Measurements from ENCODE around the gene PTPRJ.
"Not testable (repeated sequence)": the region's sequence is repeated elsewhere in the genome, so short reads cannot be mapped to it uniquely, and the experiment has no call there.

PTPRJ gene

DNA sequence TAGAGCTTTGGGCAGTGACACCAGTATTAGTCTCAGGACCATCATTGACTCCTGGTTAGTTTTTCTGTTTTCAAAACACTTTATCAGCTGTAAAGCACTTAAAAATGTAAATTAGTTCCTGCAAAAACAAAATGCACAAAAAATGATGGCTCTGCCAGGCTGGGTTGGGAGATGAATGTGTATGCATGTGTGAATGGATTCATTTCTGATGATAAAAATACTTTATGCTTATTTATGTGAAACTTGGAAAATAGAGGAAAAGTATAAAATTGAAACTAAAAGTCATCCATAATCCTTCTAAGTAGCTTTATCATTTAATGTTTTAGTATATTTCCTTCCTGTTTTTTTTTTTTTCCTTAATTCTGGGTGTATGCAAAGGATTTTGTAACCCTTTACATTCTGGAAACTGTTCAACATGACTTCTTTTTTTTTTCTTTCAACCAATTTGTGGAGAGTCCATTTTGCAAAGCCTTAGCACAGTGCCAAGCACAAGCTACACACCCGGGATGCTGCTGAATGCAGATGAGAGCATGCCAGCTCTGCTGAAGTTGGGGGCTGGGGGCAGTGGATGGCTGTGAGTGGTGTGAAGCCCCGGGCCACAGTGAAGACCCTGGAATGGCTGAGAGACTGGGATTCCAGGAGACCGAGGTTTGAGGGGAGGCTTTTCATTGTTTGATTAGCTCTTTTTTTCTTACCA, 37.6 kb downstream of the PTPRJ start:
- no peak for DNase-seq (ENCODE audit: low read depth)
- TF ChIP-seq, protein P1, sequence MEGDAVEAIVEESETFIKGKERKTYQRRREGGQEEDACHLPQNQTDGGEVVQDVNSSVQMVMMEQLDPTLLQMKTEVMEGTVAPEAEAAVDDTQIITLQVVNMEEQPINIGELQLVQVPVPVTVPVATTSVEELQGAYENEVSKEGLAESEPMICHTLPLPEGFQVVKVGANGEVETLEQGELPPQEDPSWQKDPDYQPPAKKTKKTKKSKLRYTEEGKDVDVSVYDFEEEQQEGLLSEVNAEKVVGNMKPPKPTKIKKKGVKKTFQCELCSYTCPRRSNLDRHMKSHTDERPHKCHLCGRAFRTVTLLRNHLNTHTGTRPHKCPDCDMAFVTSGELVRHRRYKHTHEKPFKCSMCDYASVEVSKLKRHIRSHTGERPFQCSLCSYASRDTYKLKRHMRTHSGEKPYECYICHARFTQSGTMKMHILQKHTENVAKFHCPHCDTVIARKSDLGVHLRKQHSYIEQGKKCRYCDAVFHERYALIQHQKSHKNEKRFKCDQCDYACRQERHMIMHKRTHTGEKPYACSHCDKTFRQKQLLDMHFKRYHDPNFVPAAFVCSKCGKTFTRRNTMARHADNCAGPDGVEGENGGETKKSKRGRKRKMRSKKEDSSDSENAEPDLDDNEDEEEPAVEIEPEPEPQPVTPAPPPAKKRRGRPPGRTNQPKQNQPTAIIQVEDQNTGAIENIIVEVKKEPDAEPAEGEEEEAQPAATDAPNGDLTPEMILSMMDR (IDR thresholded peaks at IDR 0.05; ENCODE audit: low read depth, low read length), result no peak
- TF ChIP-seq POLR2A (IDR thresholded peaks at IDR 0.05; ENCODE audit: extremely low read depth, insufficient read length), result no peak
- TF ChIP-seq MYC (IDR thresholded peaks at IDR 0.05; ENCODE audit: low read depth, low read length), result no peak
- TF ChIP-seq, protein P2, sequence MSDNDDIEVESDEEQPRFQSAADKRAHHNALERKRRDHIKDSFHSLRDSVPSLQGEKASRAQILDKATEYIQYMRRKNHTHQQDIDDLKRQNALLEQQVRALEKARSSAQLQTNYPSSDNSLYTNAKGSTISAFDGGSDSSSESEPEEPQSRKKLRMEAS (IDR thresholded peaks at IDR 0.05; ENCODE audit: low read depth, low read length), result no peak
- no peak overlapping the region for H3K4me3 ChIP-seq (ENCODE audit: low read depth, low read length)

DNA sequence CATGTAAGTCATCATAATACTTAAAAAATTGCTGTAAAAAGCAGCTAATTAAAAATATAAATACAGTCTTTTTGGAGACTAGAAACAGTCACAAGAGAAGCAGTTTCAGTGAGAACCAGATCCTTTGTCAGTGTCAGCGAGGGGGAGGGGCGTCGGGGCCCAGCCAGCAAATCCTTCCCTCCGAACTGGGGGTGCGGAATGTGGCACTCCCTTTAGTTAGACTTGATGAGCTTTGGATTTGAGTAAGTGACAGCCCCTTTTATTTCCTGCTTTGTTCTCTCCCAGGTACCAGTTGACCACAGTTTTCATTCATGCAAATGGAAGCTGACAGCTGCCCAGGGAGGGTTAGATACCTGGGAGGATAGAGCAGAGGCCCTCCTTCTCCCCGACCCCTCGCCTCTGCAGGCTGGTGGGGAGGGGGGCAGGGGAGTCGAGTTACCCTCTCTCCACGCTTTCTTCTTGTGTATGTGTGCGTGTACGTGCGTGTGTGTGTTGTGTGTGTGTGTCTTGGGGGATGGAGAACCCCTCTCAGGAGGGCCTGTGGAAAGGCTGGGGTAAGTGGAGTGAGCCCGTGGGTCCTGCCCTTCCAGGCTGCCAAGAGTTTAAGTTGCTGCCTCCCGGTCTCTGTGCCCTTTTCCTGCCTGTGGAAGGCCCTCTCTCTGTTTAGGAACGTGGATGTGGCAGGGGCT, 38.3 kb downstream of the PTPRJ start:
- H3K4me3 ChIP-seq (ENCODE audit: low read depth, low read length), result no peak overlapping the region
- TF ChIP-seq, protein P2 (IDR thresholded peaks at IDR 0.05; ENCODE audit: low read depth, low read length), result no peak
- TF ChIP-seq POLR2A (IDR thresholded peaks at IDR 0.05; ENCODE audit: extremely low read depth, insufficient read length) (no peak), MYC (IDR thresholded peaks at IDR 0.05; ENCODE audit: low read depth, low read length) (no peak)
- TF ChIP-seq, protein P1 (IDR thresholded peaks at IDR 0.05; ENCODE audit: low read depth, low read length), result no peak
- DNase-seq (ENCODE audit: low read depth), result no peak

DNA sequence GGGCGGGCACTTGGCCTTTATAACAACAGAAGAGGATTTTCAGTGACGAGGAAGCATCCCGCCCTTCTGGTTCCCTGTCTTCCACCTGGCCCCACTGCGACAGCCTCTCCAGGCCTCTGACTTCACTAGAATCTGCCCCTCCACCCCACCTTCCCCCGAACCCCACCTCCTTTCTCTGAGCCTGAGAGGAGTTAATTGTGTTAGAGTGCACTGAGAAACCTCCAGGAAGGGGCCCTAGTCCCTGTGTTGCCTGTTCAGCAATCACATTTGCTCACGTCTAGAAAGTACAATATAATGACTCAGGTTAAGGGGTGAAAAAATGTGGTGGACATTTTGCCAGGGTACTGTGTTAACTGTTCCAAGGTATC, 38.8 kb downstream of the PTPRJ start:
- TF ChIP-seq MYC (IDR thresholded peaks at IDR 0.05; ENCODE audit: low read depth, low read length), result no peak
- no peak for TF ChIP-seq POLR2A (IDR thresholded peaks at IDR 0.05; ENCODE audit: extremely low read depth, insufficient read length)
- peak; percentile 78 for DNase-seq (ENCODE audit: low read depth)
- H3K4me3 ChIP-seq (ENCODE audit: low read depth, low read length), result no peak overlapping the region

DNA sequence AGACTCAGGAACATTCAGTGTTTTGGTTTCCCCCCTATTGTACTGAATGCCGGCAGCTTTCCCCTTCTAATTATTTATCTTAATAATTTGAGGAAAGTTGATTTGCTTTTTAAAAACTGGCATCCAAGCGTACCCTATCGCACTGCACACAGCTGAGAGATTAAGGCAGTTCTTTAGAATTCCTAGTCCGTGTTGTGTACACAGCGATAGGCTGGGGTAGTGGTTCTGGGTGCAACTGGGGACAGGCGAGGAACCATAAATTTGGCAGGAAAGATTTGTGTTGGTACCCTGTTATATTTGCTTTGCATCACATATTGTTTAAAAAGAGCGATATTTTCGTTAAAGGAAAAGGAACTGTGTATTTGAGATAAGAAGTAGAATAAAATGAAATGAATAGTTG, 39.2 kb downstream of the PTPRJ start:
- TF ChIP-seq, protein P1 (IDR thresholded peaks at IDR 0.05; ENCODE audit: low read depth, low read length), result no peak
- TF ChIP-seq, protein P2 (IDR thresholded peaks at IDR 0.05; ENCODE audit: low read depth, low read length), result no peak
- no peak for TF ChIP-seq MYC (IDR thresholded peaks at IDR 0.05; ENCODE audit: low read depth, low read length)
- TF ChIP-seq POLR2A (IDR thresholded peaks at IDR 0.05; ENCODE audit: extremely low read depth, insufficient read length), result no peak
- H3K4me3 ChIP-seq (ENCODE audit: low read depth, low read length), result peak overlapping the region; percentile 46
- no peak for DNase-seq (ENCODE audit: low read depth)

DNA sequence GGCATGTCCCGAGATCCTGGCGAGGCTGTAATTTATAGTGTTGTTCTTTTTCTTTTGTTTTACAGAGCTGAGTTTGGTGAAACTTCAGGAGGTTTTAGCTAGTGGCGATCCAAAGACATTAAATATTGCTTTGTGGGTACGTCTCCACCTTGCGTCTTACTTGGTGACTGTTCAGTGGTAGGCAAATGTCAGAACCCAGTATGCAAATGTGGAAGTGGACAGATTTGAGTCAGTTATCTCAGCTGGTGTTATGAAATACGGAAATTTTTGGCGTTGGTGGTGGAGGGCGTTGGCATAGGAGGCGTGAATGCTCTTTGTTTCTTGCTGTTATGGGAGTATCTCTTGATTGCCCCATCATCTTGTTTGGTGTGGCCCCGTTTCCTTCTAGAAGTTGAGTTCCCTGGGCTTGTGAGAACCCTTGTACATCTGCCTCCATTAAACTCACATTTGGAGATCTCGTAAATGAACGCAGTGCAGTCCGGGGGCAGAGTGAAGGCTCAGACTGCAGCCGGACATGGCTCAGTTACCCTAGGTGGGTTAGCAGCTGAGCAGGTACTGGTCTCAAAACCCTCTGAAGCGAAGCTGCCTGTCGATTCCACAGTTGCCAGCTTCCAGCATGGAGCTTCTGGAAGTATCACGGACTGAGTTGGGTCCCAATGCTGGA, 39.9 kb downstream of the PTPRJ start:
- H3K4me3 ChIP-seq (ENCODE audit: low read depth, low read length), result peak overlapping the region; percentile 46
- DNase-seq (ENCODE audit: low read depth), result peak; percentile 98
- TF ChIP-seq, protein P2 (IDR thresholded peaks at IDR 0.05; ENCODE audit: low read depth, low read length), result peak; percentile 82
- TF ChIP-seq MYC (IDR thresholded peaks at IDR 0.05; ENCODE audit: low read depth, low read length) (peak; percentile 81; the same call in 1 of the 2 replicates), POLR2A (IDR thresholded peaks at IDR 0.05; ENCODE audit: extremely low read depth, insufficient read length) (peak; percentile 23)
- TF ChIP-seq, protein P1 (IDR thresholded peaks at IDR 0.05; ENCODE audit: low read depth, low read length), result peak; percentile 6

DNA sequence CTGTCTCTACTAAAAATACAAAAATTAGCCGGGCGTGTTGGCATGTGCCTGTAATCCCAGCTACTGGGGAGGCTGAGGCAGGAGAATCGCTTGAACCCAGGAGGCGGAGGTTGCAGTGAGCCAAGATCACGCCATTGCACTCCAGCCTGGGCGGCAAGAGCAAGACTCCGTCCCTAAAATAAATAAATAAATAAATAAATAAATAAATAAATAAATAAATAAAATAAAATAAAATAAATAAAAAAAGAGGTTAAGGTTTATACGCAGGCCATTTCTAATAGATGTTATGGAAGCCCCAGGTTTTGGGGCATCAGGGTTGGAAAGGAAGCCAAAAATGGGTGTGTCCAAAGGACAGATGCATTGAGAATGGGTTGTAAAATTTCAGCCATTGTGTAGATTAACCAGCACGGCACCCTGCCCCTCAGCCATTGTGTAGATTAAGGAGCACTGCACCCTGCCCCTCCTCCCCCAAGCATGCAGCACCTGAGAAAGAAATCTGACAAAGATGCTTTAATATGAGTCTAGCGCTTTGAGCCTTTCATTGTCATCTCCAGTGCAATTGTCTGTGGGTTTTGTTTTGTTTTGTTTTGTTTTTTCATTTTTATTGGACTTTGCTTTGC, 41.0 kb downstream of the PTPRJ start:
- DNase-seq (ENCODE audit: low read depth); H3K4me3 ChIP-seq (ENCODE audit: low read depth, low read length): not testable (repeated sequence)
